GM19468 (cell line): ENCODE results near the gene XRRA1.
"Not testable (repeated sequence)": the region's sequence is repeated elsewhere in the genome, so short reads cannot be mapped to it uniquely, and the experiment has no call there.

Source experiments
- ATAC-seq: cut with Tn5 transposase; IDR thresholded peaks from one replicate; pipeline ENCODE4 v1.9.1; 2021; ENCODE audit warnings: mild to moderate bottlenecking, moderate library complexity, moderate number of reproducible peaks; ENCODE audit not compliant: unreplicated experiment; ENCODE audit errors: extremely low read depth

Gene XRRA1

GRCh38 chr11:74842967-74843366 is 105.9 kb downstream of the XRRA1 start:
- ATAC-seq: no peak

- no peak for ATAC-seq
These were observed 108.4 kb downstream of the XRRA1 start for GRCh38 chr11:74840486-74840885.

DNA sequence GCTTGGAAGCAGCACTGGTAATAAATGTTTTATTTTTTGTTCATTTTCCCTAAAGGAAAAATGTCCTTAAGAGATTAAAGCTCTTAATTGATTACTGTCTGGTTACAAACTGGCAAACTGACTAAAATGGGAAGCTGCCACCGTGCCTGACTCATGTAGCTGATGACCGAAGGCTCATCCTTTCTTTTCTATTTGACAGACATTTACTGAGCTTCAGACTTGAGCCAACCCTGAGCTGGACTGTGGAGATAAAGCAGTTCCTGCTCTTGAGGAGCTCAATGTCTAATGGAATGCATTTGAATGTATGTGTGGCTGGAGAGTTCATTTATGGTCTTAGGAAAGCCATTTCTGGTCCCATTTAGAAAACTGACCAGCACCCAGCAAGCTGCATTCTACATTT is 108.9 kb downstream of the XRRA1 start:
- no peak for ATAC-seq

DNA sequence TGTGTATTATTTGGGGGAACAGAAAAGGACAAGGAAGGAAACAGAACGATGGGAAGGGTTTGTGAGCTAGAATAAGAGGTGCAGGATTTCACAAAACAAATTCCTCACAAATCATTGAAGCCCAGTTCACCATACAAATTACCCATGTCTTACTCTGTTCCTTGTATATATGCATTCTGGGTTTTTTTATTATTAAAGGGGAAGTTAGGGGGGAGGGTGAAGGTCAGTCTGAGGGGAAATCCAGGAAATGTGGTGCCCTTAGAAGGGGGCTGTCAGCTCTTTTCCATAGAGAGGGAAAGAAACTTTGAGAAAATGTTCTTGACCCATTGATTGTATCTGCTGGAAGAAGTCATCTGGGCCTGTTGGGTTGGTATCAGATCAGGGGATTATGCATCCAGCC is 109.4 kb downstream of the XRRA1 start:
- ATAC-seq: no peak

DNA sequence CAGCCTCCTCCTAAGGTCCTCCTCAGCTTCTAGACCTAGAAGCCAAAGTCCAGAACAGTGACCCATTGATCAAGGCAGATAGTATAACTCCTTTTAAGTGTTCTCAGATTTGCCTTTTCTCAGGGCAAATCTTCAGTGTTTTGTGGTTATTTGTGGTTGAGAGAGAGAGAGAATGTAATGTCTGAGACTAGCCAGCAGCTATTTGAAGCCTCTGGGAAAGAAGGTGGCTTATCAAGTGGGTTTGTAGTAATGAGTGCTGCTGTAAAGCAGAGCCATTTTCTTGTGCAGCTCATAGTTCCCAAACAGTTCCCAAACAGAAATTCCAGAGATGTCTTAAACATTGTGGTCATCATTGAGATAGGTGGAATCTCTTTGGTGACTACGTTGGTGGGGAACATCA is 110.7 kb downstream of the XRRA1 start:
- no peak for ATAC-seq

GRCh38 chr11:74837191-74837590 is 111.7 kb downstream of the XRRA1 start:
- ATAC-seq: no peak

- ATAC-seq: no peak
These were observed 122.0 kb downstream of the XRRA1 start for GRCh38 chr11:74826901-74827300.

DNA sequence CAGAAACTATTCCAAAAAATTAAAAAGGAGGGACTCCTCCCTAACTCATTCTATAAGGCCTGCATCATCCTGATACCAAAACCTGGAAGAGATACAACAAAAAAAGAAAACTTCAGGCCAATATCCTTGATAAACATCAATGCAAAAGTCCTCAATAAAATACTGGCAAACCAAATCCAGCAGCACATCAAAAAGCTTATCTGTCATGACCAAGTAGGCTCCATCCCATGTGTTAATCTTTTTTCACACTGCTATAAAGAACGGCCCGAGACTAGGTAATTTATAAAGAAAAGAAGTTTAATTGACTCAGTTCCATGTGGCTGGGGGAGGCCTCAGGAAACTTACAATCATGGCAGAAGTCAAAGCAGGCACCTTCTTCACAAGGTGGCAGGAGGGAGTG is 123.3 kb downstream of the XRRA1 start:
- ATAC-seq: not testable (repeated sequence)

- ATAC-seq: no peak
These were observed 124.5 kb downstream of the XRRA1 start for GRCh38 chr11:74824285-74824982.

DNA sequence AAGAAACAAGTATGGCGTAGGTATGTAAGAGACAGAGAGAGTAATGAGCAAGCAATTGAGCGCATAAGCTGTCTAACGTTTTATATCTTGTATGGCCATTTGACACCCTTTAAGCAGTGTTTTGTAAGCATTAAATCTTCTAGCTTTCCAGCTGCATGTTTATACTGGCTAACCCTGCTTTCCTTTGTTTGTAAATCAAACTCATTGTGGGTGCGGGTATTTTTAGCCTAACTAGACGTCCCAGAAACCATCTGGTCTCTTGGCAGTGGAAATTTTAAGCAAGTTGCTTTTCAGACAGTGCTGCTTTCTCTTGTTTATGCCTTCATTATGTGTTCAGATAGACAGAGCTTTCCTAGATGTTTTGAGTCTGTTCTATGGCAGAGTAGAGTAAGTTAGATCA is 126.7 kb downstream of the XRRA1 start:
- ATAC-seq: no peak

DNA sequence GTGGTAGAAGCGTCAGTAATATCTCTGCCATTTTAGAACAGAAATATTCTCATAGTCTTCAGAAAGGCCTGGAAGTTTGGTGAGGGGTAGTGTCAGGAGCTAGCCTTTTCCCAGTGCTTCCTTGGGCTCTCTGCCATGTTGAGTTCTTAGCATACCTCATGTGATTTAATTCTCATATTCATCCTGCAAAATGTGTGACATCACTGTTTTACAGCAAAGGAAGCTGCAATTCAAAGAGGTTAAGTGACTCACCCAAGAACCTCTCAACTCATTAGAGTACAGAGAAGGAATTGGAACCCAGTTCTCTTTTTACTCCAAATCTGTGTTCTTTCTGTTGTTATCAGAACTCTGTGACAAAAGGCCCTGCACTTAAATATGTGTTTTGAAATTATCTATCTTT is 128.1 kb downstream of the XRRA1 start:
- ATAC-seq: no peak

- ATAC-seq: no peak
These were observed 129.5 kb downstream of the XRRA1 start for GRCh38 chr11:74819400-74819799.

DNA sequence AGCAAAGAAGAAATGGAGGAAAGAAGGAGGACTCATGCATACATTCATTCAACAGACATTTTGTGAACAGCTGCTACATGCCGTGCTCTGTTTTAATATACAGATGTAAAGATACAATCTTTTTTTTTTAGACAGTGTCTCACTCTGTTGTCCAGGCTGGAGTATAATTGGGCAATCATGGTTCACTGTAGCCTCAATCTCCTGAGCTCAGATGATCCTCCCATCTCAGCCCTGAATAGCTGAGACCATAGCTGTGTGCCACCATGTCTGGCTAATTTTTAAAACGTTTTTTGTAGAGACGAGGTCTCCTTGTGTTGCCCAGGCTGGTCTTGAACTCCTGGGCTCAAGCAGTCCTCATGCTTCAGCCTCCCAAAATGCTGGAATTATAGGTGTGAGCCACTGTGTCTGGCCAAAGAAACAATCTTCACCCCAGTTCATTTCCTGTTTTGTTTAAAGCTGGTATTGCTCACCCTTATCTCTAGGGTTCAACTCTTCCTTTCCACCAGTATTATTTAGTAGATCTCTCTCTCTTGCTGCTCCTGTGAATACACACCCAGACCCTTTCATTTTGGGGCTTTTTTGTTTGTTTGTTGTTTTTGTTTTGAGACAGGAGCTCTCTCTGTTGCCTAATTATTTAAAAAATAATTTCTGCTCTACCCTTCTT is 130.5 kb downstream of the XRRA1 start:
- ATAC-seq: no peak

DNA sequence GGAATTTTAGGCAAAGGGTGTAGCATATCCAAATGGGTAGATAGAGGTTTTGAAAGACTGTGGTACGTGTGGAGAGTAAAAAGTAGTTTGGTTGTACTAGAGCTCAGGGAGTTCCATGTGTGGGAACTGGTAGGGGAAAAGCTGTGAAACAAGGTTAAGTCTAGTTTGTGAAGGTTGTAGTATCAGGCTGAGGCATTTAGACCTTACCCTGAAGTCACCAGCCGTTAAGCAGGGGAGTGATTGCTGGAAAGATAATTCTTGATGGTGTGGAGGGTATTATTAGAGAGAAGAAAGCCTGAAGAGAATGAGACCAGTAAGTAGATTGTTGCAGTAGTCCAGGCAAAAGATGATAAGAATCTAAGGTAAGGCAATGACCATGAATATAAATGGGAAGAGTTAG is 132.2 kb downstream of the XRRA1 start:
- ATAC-seq: no peak

- no peak for ATAC-seq
These were observed 132.9 kb downstream of the XRRA1 start for GRCh38 chr11:74815966-74816365.

- ATAC-seq: no peak
These were observed 139.1 kb downstream of the XRRA1 start for GRCh38 chr11:74809801-74810200.

- no peak for ATAC-seq
These were observed 142.6 kb downstream of the XRRA1 start for GRCh38 chr11:74806267-74806666.

GRCh38 chr11:74791333-74792100 is 157.4 kb downstream of the XRRA1 start:
- ATAC-seq: no peak
